HG02623 (cell line): Measurements from ENCODE around the gene PER2.

Source experiments
- ATAC-seq: cut with Tn5 transposase; IDR thresholded peaks from one replicate; pipeline ENCODE4 v1.9.1; 2021; ENCODE audit warnings: moderate library complexity; ENCODE audit not compliant: unreplicated experiment

The PER2 gene

DNA sequence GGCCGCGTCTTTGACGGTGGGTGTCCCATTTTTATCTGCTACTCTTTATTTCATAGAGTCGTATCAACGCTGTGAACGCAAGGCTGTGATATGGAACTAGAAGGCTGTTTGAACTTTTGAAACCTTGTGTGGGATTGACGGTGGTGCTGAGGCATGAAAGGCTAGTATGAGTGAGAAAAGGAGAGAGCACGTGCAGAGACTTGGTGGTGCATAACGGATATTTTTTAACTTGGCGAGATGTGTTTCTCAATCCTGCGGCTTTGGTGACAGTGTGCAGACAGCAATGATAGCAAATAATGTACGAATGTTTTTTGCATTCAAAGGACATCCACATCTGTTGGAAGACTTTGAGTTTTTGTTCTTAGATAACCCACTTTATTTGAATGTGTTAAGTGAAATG lies 54.8 kb downstream of the PER2 start:
- ATAC-seq = no peak

DNA sequence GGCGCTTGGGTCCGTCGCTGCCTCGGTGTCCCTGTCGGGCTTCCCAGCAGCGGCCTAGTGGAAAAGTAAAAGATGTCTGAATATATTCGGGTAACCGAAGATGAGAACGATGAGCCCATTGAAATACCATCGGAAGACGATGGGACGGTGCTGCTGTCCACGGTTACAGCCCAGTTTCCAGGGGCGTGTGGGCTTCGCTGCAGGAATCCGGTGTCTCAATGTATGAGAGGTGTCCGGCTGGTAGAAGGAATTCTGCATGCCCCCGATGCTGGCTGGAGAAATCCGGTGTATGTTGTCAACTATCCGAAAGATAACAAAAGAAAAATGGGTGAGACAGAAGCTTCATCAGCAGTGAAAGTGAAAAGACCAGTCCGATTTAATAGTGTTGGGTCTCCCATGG lies 56.6 kb downstream of the PER2 start:
- ATAC-seq = no peak

GRCh38 chr2:238231251-238231793 lies 57.1 kb downstream of the PER2 start:
- peak; percentile 46 for ATAC-seq

- ATAC-seq = no peak
Measured at GRCh38 chr2:238230699-238231098, 57.7 kb downstream of the PER2 start.

DNA sequence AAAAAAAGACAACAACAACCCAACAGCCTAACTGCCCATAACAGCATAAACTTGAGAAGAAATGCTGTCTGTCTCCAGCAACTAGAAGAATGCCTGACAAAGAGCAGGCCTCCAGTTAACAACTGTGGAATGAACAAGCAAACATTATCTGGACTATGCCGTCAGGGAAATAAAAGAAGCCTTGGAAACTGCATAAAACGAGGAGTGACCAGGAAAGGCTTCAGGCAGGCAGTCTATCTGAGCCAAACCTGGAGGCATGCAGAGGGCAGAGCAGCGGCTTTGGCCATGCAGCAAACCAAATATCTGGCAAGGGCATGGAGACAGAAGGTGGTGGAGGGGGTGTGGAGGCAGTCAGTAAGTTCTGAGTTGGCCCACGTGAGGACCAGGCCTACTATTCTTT lies 59.7 kb downstream of the PER2 start:
- ATAC-seq = no peak

DNA sequence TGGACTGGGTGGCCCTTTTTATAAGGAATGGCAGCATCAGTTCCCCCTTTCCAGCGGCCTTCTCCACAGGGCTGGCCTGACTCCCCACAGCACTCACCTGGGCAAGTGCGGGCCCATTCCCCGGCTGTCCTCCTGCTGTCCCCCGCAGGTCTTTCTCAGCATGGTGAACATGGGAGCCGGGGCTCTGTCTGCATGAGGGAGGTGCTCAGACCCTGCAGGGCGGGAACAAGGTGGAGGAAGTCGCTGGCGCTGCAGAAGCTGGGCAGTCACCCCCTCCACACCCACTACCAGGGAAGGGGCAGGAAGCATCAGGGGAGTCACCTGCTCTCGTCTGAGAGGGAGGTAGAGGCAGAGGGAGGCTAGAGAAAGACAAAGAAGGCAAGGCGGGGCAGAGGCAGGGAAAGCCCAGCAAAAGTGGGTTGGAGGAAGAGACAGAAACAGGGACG lies 60.8 kb downstream of the PER2 start:
- ATAC-seq = no peak

GRCh38 chr2:238226698-238227586 lies 61.5 kb downstream of the PER2 start:
- ATAC-seq = no peak

GRCh38 chr2:238225911-238226697 lies 62.3 kb downstream of the PER2 start:
- no peak for ATAC-seq

DNA sequence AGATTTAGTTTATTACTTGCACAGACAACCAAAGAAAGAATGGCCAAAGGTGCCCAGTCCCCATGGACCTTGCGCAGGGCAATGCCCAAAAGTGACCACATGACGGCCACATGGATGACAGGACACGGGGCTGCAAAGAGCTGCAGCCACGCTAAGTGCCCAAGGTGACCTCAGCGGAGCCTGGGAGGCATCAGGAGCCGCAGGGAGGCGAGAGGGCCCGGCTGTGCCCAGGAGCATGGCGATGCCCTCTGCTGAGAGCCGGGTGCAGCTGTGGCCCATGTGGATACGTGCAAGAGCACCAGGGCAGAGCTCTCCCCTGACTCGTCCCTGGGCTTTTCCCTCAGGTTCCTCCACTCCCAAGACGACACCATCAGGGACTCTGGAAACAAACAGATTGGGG lies 63.3 kb downstream of the PER2 start:
- ATAC-seq = no peak

DNA sequence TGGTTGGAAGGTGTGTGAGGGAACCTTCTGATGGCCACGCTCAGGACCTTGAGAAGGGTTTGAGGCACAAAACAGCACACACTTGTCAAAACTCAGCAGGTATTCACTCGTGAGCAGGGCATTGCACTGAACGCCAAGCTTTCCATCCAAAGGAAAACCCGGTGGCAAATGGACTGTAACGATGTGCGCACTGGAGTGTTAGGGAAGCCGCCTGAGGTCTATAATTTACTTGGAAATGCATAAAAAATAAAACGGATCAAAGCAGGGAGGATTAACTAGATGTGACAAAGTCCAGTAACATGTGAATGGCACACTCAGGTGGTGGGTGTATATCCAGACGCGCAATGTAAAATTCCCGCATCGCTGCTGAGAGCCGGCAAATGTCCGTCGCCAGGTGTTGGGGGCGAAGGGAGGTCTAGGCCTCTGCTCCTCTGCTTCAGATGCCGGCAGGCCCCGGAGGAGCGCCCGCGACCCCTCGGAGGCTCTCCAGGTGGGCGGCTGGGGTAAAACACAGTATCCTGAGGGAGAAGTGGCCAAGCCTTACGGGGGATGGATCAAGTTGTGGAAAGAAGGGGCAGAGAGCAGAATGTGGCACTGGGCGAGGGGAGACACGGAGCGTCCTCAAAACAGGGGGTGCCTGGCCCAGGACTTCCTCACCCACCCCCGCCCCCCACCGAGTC lies 63.9 kb downstream of the PER2 start:
- no peak for ATAC-seq

DNA sequence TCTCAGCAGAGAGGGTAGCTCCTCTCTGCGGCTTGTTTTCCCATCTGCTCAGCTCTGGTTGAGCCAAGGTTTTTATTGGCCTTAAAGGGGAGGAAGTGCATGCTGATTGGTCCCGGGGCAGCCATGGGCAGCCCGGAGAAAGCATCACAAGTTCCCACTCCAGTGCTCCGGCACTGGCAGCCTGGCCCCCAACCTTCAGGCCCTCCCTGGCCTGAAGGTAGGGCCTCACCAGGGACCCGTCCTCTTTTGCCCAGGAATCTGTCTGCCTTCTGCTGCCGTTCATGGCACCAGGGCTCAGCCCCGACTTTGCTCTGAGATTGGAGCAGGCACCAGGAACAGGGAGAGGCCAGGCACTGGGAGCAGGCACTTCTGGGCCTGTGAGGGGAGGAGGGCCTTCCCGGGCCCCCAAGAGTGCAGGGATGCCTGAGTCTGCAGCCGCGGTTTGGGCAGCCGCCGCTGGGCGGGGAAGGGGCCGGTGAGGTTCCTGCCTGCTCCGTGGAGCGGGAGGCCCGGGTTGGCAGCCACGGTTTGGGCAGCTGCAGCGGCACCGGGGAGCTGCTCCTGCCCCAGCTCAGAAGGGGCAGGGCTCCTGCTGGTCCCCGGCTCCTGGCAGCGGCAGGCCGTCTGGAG lies 67.4 kb downstream of the PER2 start:
- ATAC-seq = no peak

- ATAC-seq = no peak
Measured at GRCh38 chr2:238220274-238220891, 68.0 kb downstream of the PER2 start.

GRCh38 chr2:238216651-238217184 lies 71.7 kb downstream of the PER2 start:
- no peak for ATAC-seq

DNA sequence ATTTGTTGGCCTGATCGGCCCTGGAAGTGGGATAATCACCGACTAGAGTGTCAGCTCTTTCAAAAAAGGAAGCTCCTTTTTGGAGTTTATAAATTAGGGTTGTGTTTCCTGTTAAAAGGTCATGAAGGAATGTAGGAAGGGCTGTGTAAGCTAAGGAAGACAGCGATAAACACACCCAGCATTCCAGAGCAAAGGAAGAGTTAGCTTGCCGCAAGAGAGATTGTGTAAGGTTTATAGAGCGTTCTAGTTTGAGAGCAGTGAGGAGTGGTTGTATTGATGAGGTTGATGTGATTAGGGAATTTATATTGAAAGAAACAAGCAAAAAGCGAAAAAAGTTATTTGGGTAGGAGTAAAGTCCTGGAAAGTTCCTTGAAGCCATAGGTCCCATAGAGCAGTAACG lies 81.4 kb downstream of the PER2 start:
- ATAC-seq = no peak

- ATAC-seq = peak; percentile 4
Measured at GRCh38 chr2:238203973-238204683, 84.3 kb downstream of the PER2 start.

DNA sequence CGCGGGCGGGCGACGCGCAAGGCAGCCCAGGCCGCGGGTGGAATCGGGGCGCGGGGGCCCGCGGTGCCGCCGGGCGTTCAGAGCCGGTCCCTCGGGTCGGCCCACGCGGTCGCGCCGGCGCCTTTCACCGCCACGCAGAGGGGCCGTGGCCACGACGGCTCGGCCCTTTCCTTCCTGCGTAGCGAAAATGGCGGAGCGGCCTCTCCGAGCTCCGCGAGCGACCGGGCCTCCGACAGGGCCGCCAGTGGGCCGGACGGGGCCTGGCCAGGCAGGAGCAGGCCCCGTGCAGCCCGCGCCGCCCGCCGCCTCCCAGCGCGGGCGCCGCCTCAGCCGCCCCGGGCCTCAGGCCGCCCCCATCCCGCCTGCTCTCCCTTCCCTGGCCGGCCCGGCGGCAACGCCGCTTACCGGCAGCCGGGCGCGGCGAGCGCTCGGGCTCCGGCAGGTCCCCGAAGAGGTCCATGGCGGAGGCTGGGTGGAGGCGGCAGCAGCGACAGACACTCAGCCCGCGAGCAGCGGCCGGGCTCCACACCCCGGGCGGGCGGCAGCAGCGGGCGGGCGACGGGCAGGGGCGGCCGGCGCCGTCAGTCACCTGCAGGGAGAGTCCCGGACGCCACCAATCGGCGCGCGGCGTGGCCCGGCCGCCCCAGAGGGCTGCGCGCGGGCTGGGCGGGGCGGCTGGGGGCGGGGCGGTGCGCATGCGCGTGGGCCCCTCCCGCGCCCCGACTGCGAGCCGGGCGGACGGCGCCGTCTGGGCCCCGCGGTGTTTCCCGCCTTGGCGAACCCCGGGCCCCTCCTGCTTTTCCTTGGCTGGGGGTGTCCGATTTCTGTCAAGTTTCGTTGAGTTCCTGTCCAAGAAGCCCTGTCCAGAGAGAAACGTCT lies 85.1 kb downstream of the PER2 start, which contains the start of gene ILKAP:
Gene ILKAP (minus strand): TSS at position 602 of the 879 bp plus-strand sequence. CDS start 142 bp downstream, at position 460.
- ATAC-seq = peak; percentile 94

GRCh38 chr2:238202326-238203093 lies 85.9 kb downstream of the PER2 start:
- ATAC-seq = no peak
